Neural cell (in vitro differentiated cells): ENCODE results near the gene SMC2. TPM values are rescaled to one million over a fixed set of nuclear protein-coding genes. Genes with fewer than 3 reads are reported as not detected.

ENCODE experiments used
- H2AFZ ChIP-seq: fragments of 200-600, 300-800 bp; sonication (generic), shearing (Covaris generic); 2 replicates; pipeline ENCODE4 v1.6.0; 2014; ENCODE audit warnings: low read depth, mild to moderate bottlenecking, antibody characterized with exemption, low read length, moderate library complexity
- H3F3A ChIP-seq: fragments of 200-600 bp; shearing (Covaris generic); 2 replicates; pipeline ENCODE4 v1.6.1; 2016; ENCODE audit warnings: mild to moderate bottlenecking, moderate library complexity, mixed read lengths, antibody characterized with exemption, low read length; ENCODE audit not compliant: insufficient read depth, poor library complexity, severe bottlenecking
- H3K27ac ChIP-seq: fragments of 200-600, 300-800 bp; sonication (generic), shearing (Covaris generic); 2 replicates; pipeline ENCODE4 v1.5.1; 2014; ENCODE audit warnings: mild to moderate bottlenecking, low read length, moderate library complexity
- H3K27me3 ChIP-seq: fragments of 300-800, 200-600 bp; sonication (generic), shearing (Covaris generic); 2 replicates; pipeline ENCODE4 v1.6.0; 2014; ENCODE audit warnings: mild to moderate bottlenecking, low read depth, low read length, moderate library complexity; ENCODE audit not compliant: insufficient read depth
- H3K36me3 ChIP-seq: fragments of 300-800, 200-600 bp; sonication (generic), shearing (Covaris generic); 2 replicates; pipeline ENCODE4 v1.5.1; 2014; ENCODE audit warnings: mild to moderate bottlenecking, antibody characterized with exemption, low read length, moderate library complexity; ENCODE audit not compliant: insufficient read depth
- H3K4me2 ChIP-seq: fragments of 300-800, 200-600 bp; sonication (generic), shearing (Covaris generic); 2 replicates; pipeline ENCODE4 v1.6.0; 2014; ENCODE audit warnings: mild to moderate bottlenecking, low read length
- H3K4me3 ChIP-seq: fragments of 300-800, 200-600 bp; sonication (generic), shearing (Covaris generic); 2 replicates; pipeline ENCODE4 v1.5.1; 2014; ENCODE audit warnings: mild to moderate bottlenecking, low read length, moderate library complexity
- H3K79me2 ChIP-seq: fragments of 200-600 bp; shearing (Covaris generic); replicated peaks from 2 replicates; pipeline ENCODE4 v1.6.0; 2014; ENCODE audit warnings: mild to moderate bottlenecking, low read length, moderate library complexity; ENCODE audit not compliant: insufficient read depth
- H3K9ac ChIP-seq: fragments of 300-800, 200-600 bp; sonication (generic), shearing (Covaris generic); 2 replicates; pipeline ENCODE4 v1.6.1; 2016; ENCODE audit warnings: mild to moderate bottlenecking, low read length, mixed read lengths
- H3K9me2 ChIP-seq: fragments of 200-600 bp; shearing (Covaris generic); 2 replicates; pipeline ENCODE4 v1.6.1; 2016; ENCODE audit warnings: mild to moderate bottlenecking, low read length, mixed read lengths; ENCODE audit not compliant: insufficient read depth
- H3K9me3 ChIP-seq: fragments of 200-600, 300-800 bp; sonication (generic), shearing (Covaris generic); 2 replicates; pipeline ENCODE4 v1.6.1; 2016; ENCODE audit warnings: mild to moderate bottlenecking, mixed run types, low read length, moderate library complexity, mixed read lengths
- H4K20me1 ChIP-seq: fragments of 200-600 bp; shearing (Covaris generic); 2 replicates; pipeline ENCODE4 v1.6.1; 2016; ENCODE audit warnings: mild to moderate bottlenecking, mixed run types; ENCODE audit not compliant: insufficient read depth
- CTCF ChIP-seq: fragments of 450-650 bp; IDR thresholded peaks from 2 replicates; pipeline ENCODE4 v1.5.1; 2014; ENCODE audit warnings: antibody characterized with exemption, mild to moderate bottlenecking, moderate library complexity; ENCODE audit not compliant: poor library complexity, severe bottlenecking
- EP300 ChIP-seq: fragments of 450-650 bp; conservative IDR thresholded peaks from 2 replicates; pipeline ENCODE4 v1.6.1; 2014; ENCODE audit warnings: antibody characterized with exemption, mild to moderate bottlenecking, moderate library complexity; ENCODE audit not compliant: poor library complexity, severe bottlenecking
- EZH2 ChIP-seq: fragments of 200-600, 300-800 bp; shearing (Covaris generic), sonication (generic); IDR thresholded peaks from 2 replicates; pipeline ENCODE4 v1.6.1; 2014; ENCODE audit warnings: antibody characterized with exemption, low read length, borderline replicate concordance, mild to moderate bottlenecking; ENCODE audit not compliant: insufficient read depth, poor library complexity, severe bottlenecking
- MXI1 ChIP-seq: fragments of 450-650 bp; conservative IDR thresholded peaks from 2 replicates; pipeline ENCODE4 v1.6.1; 2014; ENCODE audit warnings: antibody characterized with exemption, mild to moderate bottlenecking; ENCODE audit not compliant: poor library complexity, severe bottlenecking
- POLR2AphosphoS5 ChIP-seq: IDR thresholded peaks from 2 replicates; pipeline ENCODE4 v1.6.1; 2012
- RAD21 ChIP-seq: fragments of 450-650 bp; conservative IDR thresholded peaks from 2 replicates; pipeline ENCODE4 v1.6.1; 2014; ENCODE audit warnings: antibody characterized with exemption, mild to moderate bottlenecking, moderate library complexity
- REST ChIP-seq: IDR thresholded peaks from 2 replicates; pipeline ENCODE4 v1.6.1; 2012; ENCODE audit warnings: borderline replicate concordance
- SMC3 ChIP-seq: fragments of 450-650 bp; conservative IDR thresholded peaks from 2 replicates; pipeline ENCODE4 v1.6.1; 2014; ENCODE audit warnings: antibody characterized with exemption, mild to moderate bottlenecking, moderate library complexity; ENCODE audit not compliant: poor library complexity
- TAF1 ChIP-seq: IDR thresholded peaks from 2 replicates; pipeline ENCODE4 v1.6.1; 2012; ENCODE audit warnings: low read depth
- polyA plus RNA-seq: library from polyadenylated mRNA; depleted of rRNA; stranded (reverse); fragments of >200 nt; gene quantifications from 2 replicates; pipeline ENCODE4 v1.2.3, GENCODE V29; 2014

The SMC2 gene
- polyA plus RNA-seq, 1 donor from 2014 or later = 3.6 TPM

GRCh38 chr9:104144336-104144735, 50.2 kb downstream of the SMC2 start:
- Histone ChIP-seq H3K4me3 (no peak overlapping the region), H3K9ac (no peak overlapping the region), H2AFZ (no peak overlapping the region), H4K20me1 (no peaks in the 10 kb centered on the region), H3F3A (no peaks in the 10 kb centered on the region), H3K9me3 (no peaks in the 10 kb centered on the region), H3K27ac (no peak overlapping the region), H3K4me2 (no peak overlapping the region), H3K36me3 (no peaks in the 10 kb centered on the region), H3K27me3 (no peaks in the 10 kb centered on the region), H3K79me2 (no peaks in the 10 kb centered on the region), H3K9me2 (no peaks in the 10 kb centered on the region)
- TF ChIP-seq EZH2 (no peak), POLR2AphosphoS5 (no peak), MXI1 (no peak), EP300 (no peak), REST (no peak)

- no peaks in the 10 kb centered on the region for H3K79me2 ChIP-seq
- no peaks in the 10 kb centered on the region for H4K20me1 ChIP-seq
- H3K9me3 ChIP-seq = no peaks in the 10 kb centered on the region
- no peak overlapping the region for H3K4me3 ChIP-seq
- no peaks in the 10 kb centered on the region for H3F3A ChIP-seq
- no peaks in the 10 kb centered on the region for H3K27me3 ChIP-seq
- no peaks in the 10 kb centered on the region for H3K36me3 ChIP-seq
- no peak overlapping the region for H3K9ac ChIP-seq
- peak; percentile 85 for TF ChIP-seq EP300
- peak; percentile 53 for TF ChIP-seq POLR2AphosphoS5
- no peak for TF ChIP-seq CTCF
- TF ChIP-seq MXI1 = no peak
- TF ChIP-seq RAD21 = no peak
- H3K4me2 ChIP-seq = no peak overlapping the region
- H3K9me2 ChIP-seq = no peaks in the 10 kb centered on the region
- no peak overlapping the region for H2AFZ ChIP-seq
- H3K27ac ChIP-seq = no peak overlapping the region
These were observed 79.0 kb downstream of the SMC2 start for GRCh38 chr9:104173067-104173466.

GRCh38 chr9:104177003-104177611, 83.0 kb downstream of the SMC2 start:
- Histone ChIP-seq H3K4me2 (no peak overlapping the region), H3F3A (no peaks in the 10 kb centered on the region), H3K9ac (no peak overlapping the region), H3K79me2 (no peaks in the 10 kb centered on the region), H3K9me2 (no peaks in the 10 kb centered on the region), H3K4me3 (no peak overlapping the region), H3K9me3 (no peaks in the 10 kb centered on the region), H4K20me1 (no peaks in the 10 kb centered on the region), H3K27ac (no peak overlapping the region), H2AFZ (no peak overlapping the region), H3K36me3 (no peaks in the 10 kb centered on the region), H3K27me3 (no peaks in the 10 kb centered on the region)
- TF ChIP-seq POLR2AphosphoS5 (no peak), REST (no peak), EP300 (no peak), SMC3 (no peak), TAF1 (no peak), EZH2 (no peak), MXI1 (no peak), CTCF (no peak), RAD21 (no peak)
